DMS153 treated with DMSO at 0.1 percent for 48 hours (cell line): Measurements from ENCODE around the gene SACM1L.
"Not testable (repeated sequence)": the region's sequence is repeated elsewhere in the genome, so short reads cannot be mapped to it uniquely, and the experiment has no call there.

Source experiments
- DNase-seq: peaks from one replicate; lab custom pipeline; 2025; ENCODE audit not compliant: unreplicated experiment; lab: John Stamatoyannopoulos, UW

Gene SACM1L

DNA sequence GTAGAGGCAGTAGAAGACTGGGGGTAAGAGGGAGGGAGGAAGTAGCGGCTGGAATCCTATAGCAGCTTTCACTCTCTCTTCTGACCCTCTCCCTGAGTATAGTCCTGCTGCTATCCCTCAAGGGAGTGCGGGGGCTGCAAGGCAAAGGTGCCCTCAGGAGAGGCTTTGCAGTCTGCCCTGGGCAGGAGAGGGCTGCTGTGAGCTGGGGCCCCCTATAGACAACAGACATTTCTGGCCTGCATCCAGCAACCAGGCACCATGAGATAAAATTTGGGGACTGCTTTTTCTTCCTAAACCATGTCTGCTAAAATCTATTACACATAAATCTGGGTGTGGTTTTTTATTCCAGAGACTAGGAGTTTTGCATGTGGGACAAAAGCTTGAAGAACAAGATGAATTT lies 48.0 kb downstream of the SACM1L start:
- DNase-seq = no peak

DNA sequence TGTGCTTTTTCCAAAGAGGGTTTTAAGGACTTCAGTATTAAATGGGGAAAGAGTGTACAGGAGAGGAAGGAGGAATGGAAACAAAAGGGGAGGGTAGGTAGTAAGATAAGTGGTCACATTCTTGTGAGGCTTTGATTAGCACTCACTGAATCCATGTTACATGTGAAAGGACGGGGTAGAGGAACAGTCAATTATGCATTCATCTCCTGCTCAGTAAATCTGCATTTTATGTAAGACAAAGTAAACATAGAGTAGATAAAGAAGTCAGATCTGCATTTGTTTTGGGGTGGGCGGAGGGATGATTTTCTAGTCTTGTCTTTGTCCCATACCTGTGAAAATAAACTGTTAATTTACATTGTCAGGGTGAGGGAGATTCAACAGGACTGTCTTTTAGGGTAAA lies 50.8 kb downstream of the SACM1L start:
- no peak for DNase-seq

DNA sequence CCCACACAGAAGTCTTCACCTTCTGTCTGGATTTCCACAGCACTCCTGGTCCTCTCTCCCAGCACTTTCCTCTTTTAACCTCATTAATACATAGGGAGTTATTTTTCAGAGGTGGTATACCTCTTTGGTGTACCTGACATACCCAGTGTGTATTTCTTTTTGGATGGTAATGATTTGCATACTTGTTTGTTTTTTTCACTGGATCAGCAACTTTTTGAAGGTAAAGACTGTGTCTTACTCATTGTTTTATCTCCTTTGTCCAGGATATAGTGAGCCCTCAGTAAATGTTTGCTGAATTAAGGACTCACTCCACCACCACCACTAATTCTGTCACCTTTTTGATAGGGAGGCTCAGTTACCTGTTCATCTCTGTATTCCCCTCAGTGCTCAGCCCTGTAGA lies 52.1 kb downstream of the SACM1L start:
- DNase-seq = no peak

DNA sequence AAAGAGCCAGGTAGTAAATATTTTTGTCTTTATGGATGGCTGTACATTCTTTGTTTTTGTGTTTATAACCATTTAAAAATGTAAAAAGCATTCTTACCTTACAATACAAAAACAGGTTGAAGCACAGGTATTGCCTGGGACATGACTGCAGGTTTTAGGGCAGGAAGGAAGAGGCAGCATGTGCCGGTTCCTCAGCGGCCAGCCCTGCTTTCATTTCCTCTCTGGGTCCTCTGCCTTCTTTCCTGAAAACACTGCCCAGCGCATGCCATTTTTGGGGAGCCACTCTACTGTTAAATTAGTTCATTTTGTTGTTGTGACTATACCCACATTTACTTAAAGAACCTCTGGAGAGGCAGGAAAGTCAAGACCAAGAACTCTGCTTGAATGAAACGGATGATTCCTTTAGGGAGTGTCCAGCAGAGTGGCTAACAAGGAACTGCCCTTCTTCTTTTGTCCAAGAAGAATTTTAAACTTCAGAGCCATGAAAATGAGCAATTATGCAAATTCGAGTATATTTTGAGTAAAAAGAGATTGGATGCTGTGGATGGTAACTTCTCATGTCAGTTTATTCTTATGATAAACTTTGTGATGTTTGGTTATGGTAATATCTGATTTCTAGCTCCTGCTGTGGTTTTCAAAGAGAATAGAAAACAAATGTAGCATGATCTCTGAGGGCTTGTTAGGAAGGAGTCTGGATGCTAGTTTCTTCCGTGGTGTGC lies 52.7 kb downstream of the SACM1L start:
- no peak for DNase-seq

DNA sequence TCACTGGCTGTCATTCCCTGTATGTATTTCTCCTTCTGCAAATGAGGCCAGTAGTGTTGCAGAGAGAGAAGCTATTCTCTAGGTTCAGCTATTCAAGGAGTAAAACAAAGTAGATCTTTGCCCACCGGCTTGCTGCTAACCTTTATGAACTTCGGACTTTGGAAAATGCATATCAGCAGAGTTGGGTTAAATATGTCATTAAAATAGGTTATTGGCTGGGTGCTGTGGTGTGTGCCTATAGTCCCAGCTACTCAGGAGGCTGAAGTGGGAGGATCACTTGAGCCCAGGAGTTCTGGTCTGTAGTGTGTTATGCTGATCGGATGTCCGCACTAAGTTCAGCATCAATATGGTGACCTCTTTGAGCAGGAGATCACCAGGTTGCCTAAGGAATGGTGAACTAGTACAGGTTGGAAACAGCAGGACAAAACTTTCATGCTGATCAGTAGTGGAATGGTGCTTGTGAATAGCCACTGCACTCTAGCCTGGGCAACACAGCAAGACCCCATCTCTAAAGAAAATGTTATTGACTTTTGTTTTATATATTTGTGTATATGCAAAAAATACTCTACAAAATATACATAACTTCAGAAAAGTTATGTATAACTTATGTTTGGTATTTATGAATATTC lies 53.4 kb downstream of the SACM1L start:
- DNase-seq = no peak

DNA sequence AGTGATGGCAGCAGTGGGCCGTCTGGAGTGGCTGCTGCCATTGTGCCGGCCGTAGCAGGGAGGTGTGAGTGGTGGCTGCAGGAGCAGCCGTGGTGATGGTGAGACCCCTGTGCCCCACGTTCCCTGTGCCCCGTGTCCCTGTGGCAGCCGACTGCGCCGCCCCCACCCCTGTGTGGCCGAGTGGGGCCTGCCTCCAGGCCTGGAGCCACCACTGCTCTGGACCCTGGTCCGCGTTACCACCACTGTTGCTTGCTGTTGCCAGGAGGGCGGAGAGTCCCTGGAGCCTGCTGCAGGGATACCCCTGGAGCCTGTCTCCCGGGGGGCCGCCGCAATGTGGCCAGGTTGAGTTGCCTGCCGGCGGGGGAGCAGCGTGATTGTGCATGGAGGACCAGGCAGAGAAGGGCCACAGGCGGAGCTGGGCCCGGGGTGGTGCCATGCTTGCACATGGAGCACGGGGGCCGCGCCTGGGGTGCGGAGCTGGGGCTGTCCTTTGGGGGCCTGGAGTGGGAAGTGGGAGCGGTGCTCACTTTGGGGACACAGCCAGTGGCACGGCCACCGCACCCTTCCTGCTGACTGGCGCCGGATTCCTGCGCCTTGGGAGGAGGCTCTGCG lies 57.1 kb downstream of the SACM1L start:
- no peak for DNase-seq

DNA sequence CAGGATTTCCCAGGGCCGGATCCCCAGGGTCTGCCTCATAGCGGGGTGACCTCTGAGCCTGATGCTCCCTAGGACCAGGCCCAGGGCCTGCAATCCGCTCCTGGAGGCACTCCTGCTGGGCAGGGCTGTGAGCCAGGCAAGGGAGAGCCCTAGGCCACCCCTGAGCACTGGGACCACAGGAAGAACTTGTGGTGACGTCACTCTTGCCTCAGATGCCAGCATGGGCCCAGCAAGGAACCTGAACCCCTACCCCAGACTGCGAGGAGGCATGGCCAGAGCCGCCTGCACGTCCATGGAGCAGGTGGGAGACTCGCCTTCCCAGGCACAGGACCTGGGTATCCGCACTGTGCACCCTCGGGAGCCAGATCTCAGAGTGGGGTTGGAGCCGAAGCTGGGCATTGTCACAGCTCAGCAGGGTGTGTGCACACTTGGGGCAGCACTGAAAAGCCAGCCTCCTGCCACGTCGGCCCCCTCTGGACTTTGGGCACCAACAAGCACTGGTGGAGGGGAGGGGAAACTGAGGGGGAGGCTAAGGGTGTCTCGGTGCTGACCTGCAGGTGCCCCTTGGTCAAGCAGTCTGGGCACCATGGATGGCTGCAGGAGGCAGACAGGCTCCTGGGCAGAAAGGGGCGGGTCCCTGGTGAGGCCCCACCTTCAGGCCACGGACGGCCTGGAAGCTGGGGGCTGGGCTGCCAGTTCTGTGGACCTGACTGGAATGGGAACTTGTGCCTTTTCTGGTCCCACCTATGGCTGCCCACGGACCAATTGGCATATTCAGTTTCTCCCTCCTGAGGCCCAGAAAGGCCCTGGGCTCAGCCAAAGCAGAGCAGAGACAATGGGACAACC lies 57.8 kb downstream of the SACM1L start:
- DNase-seq = no peak

DNA sequence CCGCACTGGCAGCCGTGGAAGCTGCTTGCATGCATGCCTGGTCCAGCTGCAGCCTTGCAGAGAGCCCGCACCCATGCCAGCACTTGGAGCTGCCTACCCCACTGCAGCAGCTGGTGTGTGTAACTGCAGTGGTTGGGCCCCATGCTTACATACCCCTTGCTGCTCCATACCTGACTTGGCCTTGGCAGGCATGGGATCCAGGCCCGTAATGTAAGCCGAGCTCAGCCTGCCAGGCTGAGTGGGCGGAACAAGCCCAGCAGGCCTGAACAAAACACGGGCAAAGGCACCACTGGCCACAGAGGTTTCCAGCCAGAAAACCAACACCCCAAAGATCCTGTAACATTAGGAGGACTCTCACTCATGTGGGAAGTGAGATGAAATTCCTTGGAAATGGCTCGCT lies 58.9 kb downstream of the SACM1L start:
- DNase-seq = no peak

DNA sequence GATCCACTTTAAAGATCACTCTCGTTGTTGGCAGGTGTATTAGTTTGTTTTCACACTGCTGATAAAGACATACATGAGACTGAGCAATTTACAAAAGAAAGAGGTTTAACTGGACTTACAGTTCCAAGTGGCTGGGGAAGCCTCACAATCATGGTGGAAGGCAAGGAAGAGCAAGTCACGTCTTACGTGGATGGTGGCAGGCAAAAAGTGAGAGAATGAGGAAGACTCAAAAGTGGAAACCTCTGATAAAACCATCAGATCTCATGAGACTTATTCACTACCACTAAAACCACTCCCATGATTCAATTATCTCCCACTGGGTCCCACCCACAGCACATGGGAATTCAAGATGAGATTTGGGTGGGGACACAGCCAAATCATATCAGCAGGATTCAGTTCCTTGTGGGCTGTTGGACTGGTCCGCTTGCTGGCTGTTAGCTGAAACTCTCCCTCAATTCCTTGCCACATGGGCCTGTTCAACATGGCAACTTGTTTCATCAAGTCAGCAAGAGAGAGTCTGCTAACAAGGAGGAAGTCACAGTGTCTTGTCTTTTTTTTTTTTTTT lies 59.9 kb downstream of the SACM1L start:
- DNase-seq = not testable (repeated sequence)

DNA sequence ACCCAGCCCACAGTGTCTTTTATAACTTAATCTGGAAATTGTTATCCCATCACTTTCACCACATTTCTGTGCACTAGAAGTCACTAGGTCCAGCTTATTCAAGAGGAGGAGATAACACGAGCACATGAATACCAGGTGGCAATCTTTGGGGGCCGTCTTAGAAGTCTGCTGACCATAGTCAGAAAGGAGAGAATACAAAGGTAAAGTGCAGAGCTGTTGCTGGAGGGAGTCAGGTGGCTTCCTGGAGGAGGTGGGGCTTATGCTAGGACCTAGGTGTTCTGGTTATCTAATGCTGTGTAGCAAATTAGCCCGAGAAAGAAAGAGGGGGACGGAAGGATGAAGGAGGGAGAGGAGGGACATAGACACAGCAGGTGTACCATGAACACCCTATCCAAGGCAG lies 60.7 kb downstream of the SACM1L start:
- DNase-seq = no peak

DNA sequence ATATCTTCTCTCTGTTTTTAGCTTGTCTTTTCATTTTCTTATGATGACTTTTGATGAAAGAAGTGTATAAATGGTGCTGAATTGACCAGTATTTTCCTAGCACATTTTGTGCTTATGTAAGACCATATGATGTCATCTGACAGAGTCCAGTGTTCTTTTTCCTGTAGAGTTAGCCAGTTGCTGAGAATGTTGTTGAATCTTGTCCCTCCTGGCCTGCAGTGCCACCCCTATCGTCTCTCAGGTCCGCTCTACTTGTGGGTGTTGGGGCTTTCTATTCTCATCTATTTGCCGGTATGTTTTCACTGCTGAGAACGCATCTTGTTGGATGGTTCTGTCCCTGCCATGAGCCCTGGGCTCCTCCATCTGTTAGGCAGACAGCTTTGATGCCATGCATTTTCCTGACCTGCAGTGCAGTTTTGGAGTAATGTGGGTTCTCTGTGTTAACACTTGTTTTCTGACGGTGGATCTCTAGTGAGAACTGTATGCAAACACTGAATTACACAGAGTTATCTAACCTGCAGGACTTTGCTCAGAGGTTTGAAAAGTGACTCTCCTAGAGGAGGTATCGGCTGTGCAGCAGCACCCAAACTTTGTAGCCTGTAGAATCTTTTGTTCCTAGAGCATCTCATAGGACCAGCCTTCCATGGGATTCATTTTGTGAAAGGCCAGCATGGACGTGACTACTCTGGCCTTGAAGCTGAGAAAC lies 62.5 kb downstream of the SACM1L start:
- no peak for DNase-seq

DNA sequence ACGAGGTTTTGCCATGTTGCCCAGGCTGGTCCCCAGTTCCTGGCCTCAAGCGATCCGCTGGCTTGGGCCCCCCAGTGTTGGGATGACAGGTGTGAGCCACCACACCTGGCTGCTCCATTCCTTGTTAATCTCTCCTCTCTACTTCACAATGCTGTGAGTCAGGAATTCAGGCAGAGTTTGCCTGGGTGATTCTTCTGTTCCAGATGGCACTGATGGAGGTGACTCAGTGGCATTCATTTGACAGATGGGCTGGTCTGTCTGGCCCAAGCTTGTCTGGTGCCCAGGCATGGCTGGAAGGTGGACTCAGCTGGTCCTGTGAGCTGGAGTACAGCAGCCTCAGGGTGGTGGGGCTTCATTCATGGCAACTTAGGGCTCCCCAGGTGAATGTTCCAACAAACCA lies 63.9 kb downstream of the SACM1L start:
- no peak for DNase-seq

DNA sequence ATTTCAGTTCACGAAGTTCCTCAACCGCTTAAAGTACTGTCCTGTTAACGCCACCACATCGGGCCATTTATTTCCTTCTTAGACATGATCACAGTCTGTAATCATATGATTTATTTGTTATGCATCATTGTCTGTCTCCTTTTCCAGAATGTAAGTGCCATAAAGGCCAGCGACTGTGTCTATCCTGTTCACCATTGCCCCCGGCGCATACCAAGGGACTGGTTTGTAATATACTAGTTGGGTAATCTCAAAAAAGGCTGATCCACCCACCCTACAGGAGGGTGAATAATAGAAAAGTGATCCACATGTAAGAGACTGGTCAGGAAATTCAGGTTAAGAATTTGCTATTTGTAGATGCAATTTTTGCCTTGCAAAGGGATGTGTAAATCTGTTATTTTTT lies 65.3 kb downstream of the SACM1L start:
- DNase-seq = no peak

GRCh38 chr3:45756055-45756454 lies 66.9 kb downstream of the SACM1L start:
- no peak for DNase-seq

GRCh38 chr3:45757141-45757540 lies 67.9 kb downstream of the SACM1L start:
- not testable (repeated sequence) for DNase-seq

DNA sequence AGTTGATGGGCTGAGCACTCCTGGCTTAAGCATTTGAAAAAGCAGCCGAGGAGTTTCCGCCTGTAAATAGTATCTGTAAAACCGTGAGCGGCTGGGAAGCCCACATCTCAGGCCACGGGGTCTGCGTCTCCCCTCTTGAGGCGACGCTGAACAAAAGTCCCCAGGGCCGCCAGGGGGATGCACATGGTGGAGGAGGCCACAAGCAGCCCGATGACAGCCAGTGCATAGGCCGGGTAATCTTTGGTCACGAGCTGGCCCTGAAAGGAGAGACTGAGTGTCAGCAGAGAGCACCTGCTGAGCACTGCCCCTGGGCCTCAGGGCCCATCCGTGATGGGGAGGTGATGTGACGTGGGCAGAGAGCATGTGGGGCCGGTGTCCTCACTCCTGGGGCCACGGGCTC lies 69.7 kb downstream of the SACM1L start:
- no peak for DNase-seq

DNA sequence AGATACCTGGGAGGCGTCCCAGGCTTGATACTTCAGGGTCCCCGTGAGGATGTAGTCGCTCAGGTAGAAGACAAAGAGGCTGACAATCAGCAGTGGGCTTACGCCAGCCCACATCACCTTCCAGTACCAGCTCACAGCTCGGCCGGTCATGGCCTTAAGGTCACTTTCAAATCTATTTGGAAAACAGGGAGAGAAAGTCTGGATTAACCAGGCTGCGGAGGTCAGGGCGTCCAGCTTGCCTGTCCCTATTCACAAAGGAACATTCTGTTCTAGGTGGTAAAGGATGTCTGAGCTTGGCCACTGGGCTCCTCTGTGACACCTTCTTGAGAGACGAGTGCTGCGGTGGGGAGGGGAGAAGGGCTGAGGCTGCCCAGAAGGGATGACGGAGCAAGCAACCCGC lies 70.7 kb downstream of the SACM1L start:
- DNase-seq = no peak

DNA sequence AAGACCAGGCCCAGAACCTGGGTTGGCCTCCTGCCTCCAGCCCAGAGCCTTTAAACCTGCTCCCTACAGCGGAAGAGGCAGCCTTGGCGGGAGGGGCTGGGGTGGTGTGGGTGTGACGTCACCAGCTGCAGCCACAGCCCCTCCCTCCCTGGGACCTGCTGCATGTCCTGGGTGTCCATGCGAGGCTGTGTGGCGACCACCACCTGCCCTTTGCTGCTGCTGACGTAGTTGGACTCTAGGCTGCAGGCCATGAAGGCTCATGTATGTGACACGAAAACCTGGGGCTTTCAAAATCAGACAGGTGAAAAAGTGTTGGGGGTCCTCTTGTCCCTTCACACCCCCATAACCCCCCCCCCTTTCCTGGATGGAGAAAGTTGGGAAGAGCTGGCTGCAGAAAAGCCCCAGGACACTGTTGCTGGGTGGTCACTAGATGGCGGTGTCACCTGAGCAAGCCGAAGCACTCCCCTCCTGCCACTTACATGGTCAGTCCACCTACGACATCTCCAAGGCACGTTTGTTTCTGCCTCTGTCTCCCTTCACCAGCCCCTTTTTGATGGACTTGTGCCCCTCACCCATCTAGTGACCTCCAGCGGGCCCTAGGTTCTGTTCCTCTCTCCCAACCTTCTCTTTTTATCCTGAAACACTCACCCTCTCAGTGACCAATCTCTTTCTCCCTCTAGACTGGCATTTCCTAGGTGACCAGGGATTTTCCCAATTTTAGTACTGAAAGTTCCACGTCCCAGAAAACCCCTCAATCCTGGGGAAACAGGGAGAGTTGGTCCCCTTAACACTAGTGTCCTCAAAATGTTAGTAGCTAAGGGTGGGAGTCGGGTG lies 71.9 kb downstream of the SACM1L start:
- DNase-seq = peak; percentile 33

DNA sequence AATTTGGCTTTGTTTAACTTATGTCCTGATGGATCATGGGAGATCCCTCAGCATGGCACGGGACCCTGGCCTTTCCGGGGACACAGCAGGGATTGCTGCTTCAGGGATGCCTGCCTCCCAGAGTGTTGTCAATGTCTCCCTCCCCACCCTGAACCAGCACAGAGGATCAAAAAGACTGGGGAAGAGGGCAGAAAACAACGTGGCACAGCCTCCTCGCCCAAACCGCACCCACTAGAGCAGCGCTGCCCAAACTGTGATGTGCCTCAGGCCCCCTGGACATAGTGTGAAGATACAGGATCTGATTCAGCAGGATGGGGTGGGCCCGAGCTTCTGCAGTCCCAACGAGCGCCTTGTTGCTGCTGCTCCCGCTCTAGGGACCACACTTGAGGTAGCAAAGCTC lies 72.6 kb downstream of the SACM1L start:
- DNase-seq = no peak
